Nephron progenitor cell (in vitro differentiated cells): ENCODE results near the gene FMNL2.

Experiments used
- DNase-seq: peaks from one replicate; pipeline ENCODE4 v3.0.0; 2021
- H3K27ac Mint-ChIP-seq: 2 replicates; pipeline ENCODE4 v1.8.0; 2021; ENCODE audit warnings: mild to moderate bottlenecking, moderate library complexity, mixed read lengths
- H3K27me3 Mint-ChIP-seq: 2 replicates; pipeline ENCODE4 v1.8.0; 2021; ENCODE audit warnings: mild to moderate bottlenecking, low read depth, mixed read lengths; ENCODE audit not compliant: poor library complexity
- H3K36me3 Mint-ChIP-seq: 2 replicates; pipeline ENCODE4 v1.8.0; 2021; ENCODE audit warnings: low read depth, mixed read lengths
- H3K4me1 Mint-ChIP-seq: 2 replicates; pipeline ENCODE4 v1.8.0; 2021; ENCODE audit warnings: mixed read lengths
- H3K4me3 Mint-ChIP-seq: 2 replicates; pipeline ENCODE4 v1.8.0; 2021; ENCODE audit warnings: mild to moderate bottlenecking, moderate library complexity, mixed read lengths
- H3K9me3 Mint-ChIP-seq: 2 replicates; pipeline ENCODE4 v1.8.0; 2021; ENCODE audit warnings: mild to moderate bottlenecking, moderate library complexity, mixed read lengths
- TF ChIP-seq, protein P1 (sequence below): fragments of 200-600 bp; sonication (generic); IDR thresholded peaks from 2 replicates; pipeline ENCODE4 v1.5.0; 2021; ENCODE audit warnings: antibody characterized with exemption

Gene FMNL2

DNA sequence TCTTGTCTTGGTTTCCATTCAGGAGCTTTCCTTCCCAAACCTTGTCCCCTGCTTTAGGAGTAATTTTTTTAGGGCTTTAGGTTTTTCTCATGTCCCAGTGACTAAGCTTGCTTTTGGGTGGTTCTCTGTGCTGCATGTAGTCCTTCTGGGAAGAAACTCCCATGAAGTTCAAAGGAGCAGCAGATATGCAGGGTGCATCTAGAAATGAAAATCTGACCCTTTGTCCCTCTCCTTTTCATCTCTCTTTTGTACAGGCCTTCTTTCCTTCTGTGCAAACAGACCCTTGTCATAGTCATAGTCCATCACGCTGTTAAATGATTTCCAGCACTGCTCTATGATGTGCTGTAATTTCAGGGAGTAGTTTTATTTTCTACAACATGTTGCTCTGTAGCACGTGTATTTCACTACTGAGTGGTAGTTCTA is 20.4 kb downstream of the FMNL2 start:
- Mint-ChIP-seq H3K9me3 (peaks cover 5% of the 10 kb centered on the region), H3K27me3 (no peaks in the 10 kb centered on the region), H3K27ac (peak overlapping the region; percentile 22), H3K4me3 (no peak overlapping the region), H3K36me3 (peaks cover 40% of the 10 kb centered on the region), H3K4me1 (peaks cover 5% of the 10 kb centered on the region)
- TF ChIP-seq, protein P1, sequence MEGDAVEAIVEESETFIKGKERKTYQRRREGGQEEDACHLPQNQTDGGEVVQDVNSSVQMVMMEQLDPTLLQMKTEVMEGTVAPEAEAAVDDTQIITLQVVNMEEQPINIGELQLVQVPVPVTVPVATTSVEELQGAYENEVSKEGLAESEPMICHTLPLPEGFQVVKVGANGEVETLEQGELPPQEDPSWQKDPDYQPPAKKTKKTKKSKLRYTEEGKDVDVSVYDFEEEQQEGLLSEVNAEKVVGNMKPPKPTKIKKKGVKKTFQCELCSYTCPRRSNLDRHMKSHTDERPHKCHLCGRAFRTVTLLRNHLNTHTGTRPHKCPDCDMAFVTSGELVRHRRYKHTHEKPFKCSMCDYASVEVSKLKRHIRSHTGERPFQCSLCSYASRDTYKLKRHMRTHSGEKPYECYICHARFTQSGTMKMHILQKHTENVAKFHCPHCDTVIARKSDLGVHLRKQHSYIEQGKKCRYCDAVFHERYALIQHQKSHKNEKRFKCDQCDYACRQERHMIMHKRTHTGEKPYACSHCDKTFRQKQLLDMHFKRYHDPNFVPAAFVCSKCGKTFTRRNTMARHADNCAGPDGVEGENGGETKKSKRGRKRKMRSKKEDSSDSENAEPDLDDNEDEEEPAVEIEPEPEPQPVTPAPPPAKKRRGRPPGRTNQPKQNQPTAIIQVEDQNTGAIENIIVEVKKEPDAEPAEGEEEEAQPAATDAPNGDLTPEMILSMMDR: no peak
- DNase-seq: no peak

DNA sequence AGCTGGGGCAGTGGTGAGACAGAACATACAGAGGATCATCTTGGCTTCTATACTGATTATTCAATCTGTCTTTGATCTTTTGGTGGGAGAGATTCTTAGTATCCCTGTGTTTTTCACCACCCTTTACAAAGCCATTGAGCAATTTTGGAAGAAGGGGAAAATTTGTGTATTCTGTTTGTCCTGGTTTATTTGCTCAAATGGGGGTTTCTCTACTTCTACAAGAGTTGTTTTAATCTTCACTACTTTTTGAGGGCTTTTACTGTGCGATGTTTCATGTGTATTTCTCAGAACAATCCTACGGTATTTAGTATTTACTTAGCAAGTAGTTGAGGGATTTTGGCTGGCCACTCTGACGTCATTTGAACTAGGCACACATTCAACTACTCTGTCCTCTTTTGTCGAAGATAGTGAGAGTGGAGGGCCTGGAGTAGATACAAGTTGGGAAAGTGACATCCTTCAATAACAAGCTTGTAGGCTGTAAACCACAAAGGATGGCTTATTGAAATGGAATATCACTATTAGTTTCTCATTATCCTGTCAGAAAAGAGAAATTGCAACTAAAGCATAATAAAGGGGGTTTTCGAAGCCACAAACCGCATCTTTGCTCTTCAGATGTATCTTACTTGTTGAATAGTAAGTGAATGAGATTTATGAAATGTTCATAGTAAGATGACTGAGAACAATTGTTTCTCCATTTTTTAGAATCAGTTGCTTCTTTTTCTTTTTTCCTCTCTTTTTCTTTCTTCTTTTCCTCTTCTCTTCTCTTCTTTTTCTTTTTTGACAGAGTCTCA is 24.8 kb downstream of the FMNL2 start:
- H3K4me3 Mint-ChIP-seq: no peak overlapping the region
- no peaks in the 10 kb centered on the region for H3K4me1 Mint-ChIP-seq
- TF ChIP-seq, protein P1: no peak
- H3K36me3 Mint-ChIP-seq: peaks cover 33% of the 10 kb centered on the region
- peak overlapping the region; percentile 53 for H3K27ac Mint-ChIP-seq
- no peaks in the 10 kb centered on the region for H3K9me3 Mint-ChIP-seq
- no peak for DNase-seq
- H3K27me3 Mint-ChIP-seq: no peaks in the 10 kb centered on the region

DNA sequence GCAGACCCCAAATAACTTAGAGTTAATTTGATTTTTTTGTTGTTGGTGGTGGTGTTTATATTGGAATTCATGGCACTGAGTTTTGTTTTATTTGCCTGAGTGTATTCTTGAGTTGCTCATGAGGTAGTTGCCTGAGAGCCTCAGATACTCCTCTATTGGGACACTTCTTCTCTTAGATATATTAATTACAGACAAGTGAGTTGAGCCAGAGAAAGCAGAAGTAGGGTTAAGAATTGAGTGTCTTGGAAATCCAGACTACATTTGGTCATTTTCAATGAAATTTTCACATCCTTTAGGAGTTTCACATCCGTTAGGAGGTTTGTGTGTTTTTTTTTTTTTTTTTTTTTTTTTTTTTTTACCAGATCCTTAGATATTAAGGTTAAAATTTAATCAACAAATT is 29.0 kb downstream of the FMNL2 start:
- Mint-ChIP-seq H3K27ac (no peak overlapping the region), H3K9me3 (no peaks in the 10 kb centered on the region), H3K4me3 (no peak overlapping the region), H3K27me3 (peaks cover 3% of the 10 kb centered on the region), H3K36me3 (peaks cover 13% of the 10 kb centered on the region), H3K4me1 (peaks cover 8% of the 10 kb centered on the region)
- TF ChIP-seq, protein P1: no peak
- DNase-seq: no peak

DNA sequence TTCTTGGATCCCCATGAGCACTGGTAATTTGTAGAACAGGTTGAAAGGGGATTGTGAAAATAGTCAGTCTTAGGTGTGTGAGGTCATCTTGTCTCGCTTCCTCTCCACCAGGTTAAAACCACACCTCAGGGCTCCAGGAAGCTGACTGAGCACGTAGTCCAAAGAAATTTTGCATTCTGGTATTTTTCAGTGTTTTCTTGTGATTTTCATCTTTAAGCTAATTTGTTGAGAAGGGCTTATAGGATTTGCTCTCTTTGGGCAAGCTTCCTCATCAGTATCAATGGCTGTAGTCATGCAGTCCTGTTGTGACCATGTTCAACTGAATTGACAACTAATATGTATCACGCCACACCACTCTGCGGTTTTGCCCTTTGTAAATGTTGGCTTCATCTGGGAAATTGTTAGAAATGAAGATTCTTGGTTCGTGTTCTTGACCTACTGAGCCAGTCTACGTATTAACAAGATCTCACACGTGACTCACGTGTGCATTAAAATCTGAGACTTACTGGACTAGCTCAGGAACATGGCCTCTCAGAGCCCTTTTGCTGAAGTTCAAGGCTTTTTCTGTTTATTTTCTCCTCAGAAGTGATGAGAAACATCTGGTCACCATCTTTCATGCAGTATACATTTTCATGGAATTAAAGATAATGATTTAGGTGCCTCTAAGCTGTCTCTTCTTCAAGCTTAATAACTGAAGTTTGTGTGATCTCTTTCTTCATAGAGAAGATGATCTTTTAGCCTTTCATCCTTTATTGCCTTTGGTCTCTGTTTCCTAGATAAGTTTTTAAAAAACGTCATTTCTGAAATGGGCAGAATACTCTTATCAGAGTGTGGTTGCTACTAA is 32.8 kb downstream of the FMNL2 start:
- Mint-ChIP-seq H3K27ac (no peak overlapping the region), H3K36me3 (peaks cover 5% of the 10 kb centered on the region), H3K27me3 (peaks cover 3% of the 10 kb centered on the region), H3K4me1 (peaks cover 30% of the 10 kb centered on the region), H3K4me3 (no peak overlapping the region), H3K9me3 (no peaks in the 10 kb centered on the region)
- no peak for DNase-seq
- TF ChIP-seq, protein P1: no peak

DNA sequence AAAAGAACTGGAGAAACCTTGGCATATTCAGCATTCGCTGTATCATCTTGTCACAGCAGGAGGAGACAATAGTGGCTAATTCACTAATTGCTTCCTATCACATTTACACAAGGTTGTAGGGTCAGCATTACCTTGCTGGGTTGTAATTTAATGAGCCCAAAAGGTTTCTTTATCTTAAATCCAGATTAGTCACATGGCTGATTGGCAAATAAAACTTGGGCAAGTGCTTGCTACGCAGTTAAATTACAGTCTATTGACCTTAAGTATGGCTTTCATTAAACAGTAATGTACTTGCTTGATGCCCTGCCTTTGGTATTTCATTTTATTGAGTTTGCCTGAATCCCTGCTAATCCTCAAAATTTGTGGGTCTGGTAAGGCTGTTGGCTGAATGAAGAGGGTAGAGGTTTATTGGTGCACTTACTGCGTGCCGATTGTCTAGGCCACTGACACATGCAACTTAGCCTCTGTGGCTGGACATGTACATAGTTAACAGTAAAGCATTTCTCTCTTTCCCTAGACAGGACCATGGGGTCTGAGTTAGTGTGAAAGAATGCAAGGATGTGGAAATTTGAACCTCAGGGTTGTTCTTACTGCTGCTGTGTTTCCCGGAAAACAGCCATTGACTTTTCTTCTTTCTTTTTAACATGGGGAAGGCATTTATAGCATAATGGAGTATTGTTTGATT is 34.3 kb downstream of the FMNL2 start:
- peaks cover 3% of the 10 kb centered on the region for H3K27me3 Mint-ChIP-seq
- TF ChIP-seq, protein P1: no peak
- peaks cover 5% of the 10 kb centered on the region for H3K36me3 Mint-ChIP-seq
- H3K27ac Mint-ChIP-seq: peak overlapping the region; percentile 0
- H3K4me3 Mint-ChIP-seq: no peak overlapping the region
- H3K9me3 Mint-ChIP-seq: no peaks in the 10 kb centered on the region
- peaks cover 39% of the 10 kb centered on the region for H3K4me1 Mint-ChIP-seq
- no peak for DNase-seq
